Activated naive CD4-positive, alpha-beta T cell treated with anti-CD3 and anti-CD28 coated beads for 36 hours (primary cell): ENCODE data around the gene AGPAT3. TPM values are rescaled to one million over a fixed set of nuclear protein-coding genes. Genes with fewer than 3 reads are reported as not detected.
A peak's percentile ranks its signal among the peaks of the same experiment; 100 is the strongest.

Experiments used
- CTCF ChIA-PET: fragments of 350-600 bp; sonication (Branson Sonifier 250); formaldehyde crosslinking; loops from one replicate; lab custom pipeline; 2021; ENCODE audit warnings: antibody characterized with exemption; lab: Charles Lee
- DNase-seq: peaks from one replicate; pipeline ENCODE4 v3.0.0-alpha.2; 2020
- H3K27ac Mint-ChIP-seq: one replicate; pipeline ENCODE4 v1.8.0; 2021; ENCODE audit warnings: mild to moderate bottlenecking, mixed read lengths
- H3K27me3 Mint-ChIP-seq: one replicate; pipeline ENCODE4 v1.8.0; 2021; ENCODE audit warnings: low read depth, mixed read lengths
- H3K36me3 Mint-ChIP-seq: one replicate; pipeline ENCODE4 v1.8.0; 2021; ENCODE audit warnings: low read depth, mixed read lengths
- H3K4me1 Mint-ChIP-seq: one replicate; pipeline ENCODE4 v1.8.0; 2021; ENCODE audit warnings: low read depth, mixed read lengths
- H3K4me3 Mint-ChIP-seq: one replicate; pipeline ENCODE4 v1.8.0; 2021; ENCODE audit warnings: mild to moderate bottlenecking, moderate library complexity, mixed read lengths
- H3K9me3 Mint-ChIP-seq: one replicate; pipeline ENCODE4 v1.8.0; 2021; ENCODE audit warnings: mixed read lengths
- intact Hi-C: fragments of 100-400 bp; cut with micrococcal nuclease; formaldehyde crosslinking; loops from one replicate; pipeline ENCODE4 v1.15.1; 2023
- total RNA-seq, 2 experiments: library from RNA; stranded (reverse); gene quantifications; one replicate each; pipeline ENCODE4 v1.2.3, GENCODE V29; 2021

AGPAT3 gene
- total RNA-seq, 2 experiments from 2014 or later: 57.9 to 64.1 TPM

- no peak for DNase-seq
- CTCF ChIA-PET: interaction anchor here (0.8 to 2.2 kb wide), 10 partner anchors 9 to 130 kb away, joined by 3 to 12 read pairs (median 4); no protein-coding TSS in a partner anchor
- intact Hi-C loops: no loop called here
- H3K27ac Mint-ChIP-seq: no peak overlapping the region
- no peak overlapping the region for H3K4me3 Mint-ChIP-seq
- H3K4me1 Mint-ChIP-seq: peaks cover 18% of the 10 kb centered on the region
- no peaks in the 10 kb centered on the region for H3K9me3 Mint-ChIP-seq
- H3K27me3 Mint-ChIP-seq: no peaks in the 10 kb centered on the region
- H3K36me3 Mint-ChIP-seq: peaks cover 2% of the 10 kb centered on the region
Observed at GRCh38 chr21:43940329-43941050, 75.5 kb downstream of the AGPAT3 start.

GRCh38 chr21:43942201-43942600 is 77.2 kb downstream of the AGPAT3 start:
- H3K27ac Mint-ChIP-seq: no peak overlapping the region

GRCh38 chr21:43942621-43943020 is 77.6 kb downstream of the AGPAT3 start:
- Mint-ChIP-seq H3K4me3 (no peak overlapping the region), H3K9me3 (no peaks in the 10 kb centered on the region), H3K27me3 (no peaks in the 10 kb centered on the region), H3K4me1 (peaks cover 18% of the 10 kb centered on the region), H3K27ac (no peak overlapping the region), H3K36me3 (peaks cover 8% of the 10 kb centered on the region)
- intact Hi-C loops: no loop called here
- no peak for DNase-seq
- CTCF ChIA-PET: no interaction called here

More at GRCh38 chr21:43942201-43942600, 77.2 kb downstream of the AGPAT3 start:
- Mint-ChIP-seq H3K36me3 (peaks cover 7% of the 10 kb centered on the region), H3K4me1 (peaks cover 18% of the 10 kb centered on the region), H3K27me3 (no peaks in the 10 kb centered on the region), H3K9me3 (no peaks in the 10 kb centered on the region), H3K4me3 (no peak overlapping the region)
- DNase-seq: no peak
- intact Hi-C loops: no loop called here
- CTCF ChIA-PET: interaction anchor here (1.6 kb wide), 1 partner anchor 15 kb away, joined by 7 read pairs; no protein-coding TSS in a partner anchor

GRCh38 chr21:43943512-43944077 is 78.6 kb downstream of the AGPAT3 start:
- intact Hi-C loops: no loop called here
- CTCF ChIA-PET: no interaction called here
- no peak for DNase-seq
- peaks cover 10% of the 10 kb centered on the region for H3K4me1 Mint-ChIP-seq
- no peak overlapping the region for H3K4me3 Mint-ChIP-seq
- H3K9me3 Mint-ChIP-seq: peaks cover 8% of the 10 kb centered on the region
- no peak overlapping the region for H3K27ac Mint-ChIP-seq
- peaks cover 17% of the 10 kb centered on the region for H3K36me3 Mint-ChIP-seq
- H3K27me3 Mint-ChIP-seq: no peaks in the 10 kb centered on the region

- Mint-ChIP-seq H3K36me3 (peaks cover 21% of the 10 kb centered on the region), H3K4me1 (peaks cover 5% of the 10 kb centered on the region), H3K27me3 (no peaks in the 10 kb centered on the region), H3K4me3 (no peak overlapping the region), H3K27ac (no peak overlapping the region), H3K9me3 (peaks cover 12% of the 10 kb centered on the region)
- CTCF ChIA-PET: no interaction called here
- intact Hi-C loops: no loop called here
- DNase-seq: no peak
Observed at GRCh38 chr21:43944078-43944633, 79.1 kb downstream of the AGPAT3 start.

- intact Hi-C loops: no loop called here
- Mint-ChIP-seq H3K27ac (no peak overlapping the region), H3K9me3 (peaks cover 18% of the 10 kb centered on the region), H3K36me3 (peaks cover 27% of the 10 kb centered on the region), H3K4me3 (no peak overlapping the region), H3K27me3 (no peaks in the 10 kb centered on the region), H3K4me1 (peaks cover 9% of the 10 kb centered on the region)
- DNase-seq: no peak
- CTCF ChIA-PET: no interaction called here
Observed at GRCh38 chr21:43944757-43945156, 79.7 kb downstream of the AGPAT3 start.

- H3K36me3 Mint-ChIP-seq: peaks cover 31% of the 10 kb centered on the region
- H3K9me3 Mint-ChIP-seq: peaks cover 20% of the 10 kb centered on the region
- H3K27me3 Mint-ChIP-seq: no peaks in the 10 kb centered on the region
- H3K4me3 Mint-ChIP-seq: no peak overlapping the region
- H3K4me1 Mint-ChIP-seq: peaks cover 19% of the 10 kb centered on the region
- intact Hi-C loops: no loop called here
- peak overlapping the region; percentile 57 for H3K27ac Mint-ChIP-seq
- no peak for DNase-seq
- CTCF ChIA-PET: interaction anchor here (0.6 kb wide), 2 partner anchors 27 to 69 kb away, joined by 3 read pairs; no protein-coding TSS in a partner anchor
Observed at GRCh38 chr21:43948740-43949498, 83.9 kb downstream of the AGPAT3 start.

- Mint-ChIP-seq H3K27me3 (no peaks in the 10 kb centered on the region), H3K36me3 (peaks cover 31% of the 10 kb centered on the region), H3K27ac (peak overlapping the region; percentile 57), H3K4me1 (peaks cover 16% of the 10 kb centered on the region), H3K9me3 (peaks cover 20% of the 10 kb centered on the region), H3K4me3 (no peak overlapping the region)
- CTCF ChIA-PET: interaction anchor here (0.6 kb wide), 2 partner anchors 28 to 31 kb away, joined by 3 read pairs; no protein-coding TSS in a partner anchor
- DNase-seq: peak; percentile 31
- intact Hi-C loops: no loop called here
Observed at GRCh38 chr21:43949499-43950208, 84.6 kb downstream of the AGPAT3 start.

- DNase-seq: no peak
- CTCF ChIA-PET: no interaction called here
- Mint-ChIP-seq H3K27ac (no peak overlapping the region), H3K27me3 (no peaks in the 10 kb centered on the region), H3K4me3 (no peak overlapping the region), H3K36me3 (peaks cover 33% of the 10 kb centered on the region), H3K9me3 (peaks cover 20% of the 10 kb centered on the region), H3K4me1 (peaks cover 16% of the 10 kb centered on the region)
- intact Hi-C loops: no loop called here
Observed at GRCh38 chr21:43950481-43950880, 85.5 kb downstream of the AGPAT3 start.

- Mint-ChIP-seq H3K9me3 (peaks cover 20% of the 10 kb centered on the region), H3K4me3 (no peak overlapping the region)
- DNase-seq: no peak
Observed at GRCh38 chr21:43950936-43951335, 85.9 kb downstream of the AGPAT3 start.

GRCh38 chr21:43951911-43952703 is 87.1 kb downstream of the AGPAT3 start:
- CTCF ChIA-PET: no interaction called here
- peaks cover 26% of the 10 kb centered on the region for H3K36me3 Mint-ChIP-seq
- H3K4me3 Mint-ChIP-seq: no peak overlapping the region
- intact Hi-C loops: no loop called here
- peaks cover 20% of the 10 kb centered on the region for H3K9me3 Mint-ChIP-seq
- H3K27ac Mint-ChIP-seq: no peak overlapping the region
- no peak for DNase-seq
- H3K27me3 Mint-ChIP-seq: no peaks in the 10 kb centered on the region
- H3K4me1 Mint-ChIP-seq: peaks cover 22% of the 10 kb centered on the region

More at GRCh38 chr21:43950936-43951335, 85.9 kb downstream of the AGPAT3 start:
- H3K27ac Mint-ChIP-seq: no peak overlapping the region
- peaks cover 16% of the 10 kb centered on the region for H3K4me1 Mint-ChIP-seq
- CTCF ChIA-PET: no interaction called here
- H3K27me3 Mint-ChIP-seq: no peaks in the 10 kb centered on the region
- peaks cover 31% of the 10 kb centered on the region for H3K36me3 Mint-ChIP-seq
- intact Hi-C loops: no loop called here
